ENCODE measurements around the gene RAB3B. TPM values are rescaled to one million over a fixed set of nuclear protein-coding genes. Genes with fewer than 3 reads are reported as not detected.

Gene RAB3B
- total and polyA plus RNA-seq, 9 of the 15 experiments (the other 6 are each of a cell fraction or from before 2014, with no cell fraction given): 0.07 to 0.47 (median 0.27) TPM

GRCh38 chr1:51899022-51899421, 91.5 kb downstream of the RAB3B start:
- in situ Hi-C loops (cut with MboI) (loop anchor here (5.0 kb wide), 1 partner anchor 98 kb away; no protein-coding TSS in a partner anchor), intact Hi-C loops (cut with micrococcal nuclease) (loop anchor here (5.0 to 10.0 kb wide), 4 partner anchors 228 to 788 kb away; no protein-coding TSS in a partner anchor)
- Histone ChIP-seq H3K9me3 (replicated peaks; ENCODE audit: control insufficient read depth, insufficient read depth, low read depth, low read length) (no peaks in the 10 kb centered on the region), H3K27me3 (ENCODE audit: control insufficient read depth in 2 of 2, insufficient read depth in 2 of 2, low read length in 2 of 2) (peaks cover 4 to 25% of the 10 kb centered on the region in 2 experiments; a peak in 4 of 5 replicates), H3K9me1 (ENCODE audit: control insufficient read depth, insufficient read depth, low read length) (no peaks in the 10 kb centered on the region), H2AFZ (ENCODE audit: low read depth, low read length) (no peak overlapping the region), H3K36me3 (ENCODE audit: control insufficient read depth, insufficient read depth, low read length) (no peaks in the 10 kb centered on the region), H3K79me2 (ENCODE audit: control insufficient read depth, insufficient read depth, low read length) (no peaks in the 10 kb centered on the region), H3K27ac (ENCODE audit: extremely low read depth, low read depth, low read length) (no peak overlapping the region), H3K4me1 (replicated peaks in 1 of 2; ENCODE audit: control insufficient read depth in 2 of 2, insufficient read depth in 2 of 2, low read length in 2 of 2) (no peaks in the 10 kb centered on the region), H3K9ac (ENCODE audit: insufficient read depth in 1 of 2, low read depth in 2 of 2, low read length in 2 of 2) (no peak overlapping the region), H3K4me2 (ENCODE audit: insufficient read depth, low read length) (no peak overlapping the region), H4K20me1 (replicated peaks; ENCODE audit: control insufficient read depth, insufficient read depth, low read length) (no peaks in the 10 kb centered on the region), H3K4me3 (no peak overlapping the region)
- ATAC-seq (no peak), DNase-seq (ENCODE audit: extremely low read depth in 1 of 4, low spot score in 3 of 4) (no peak), FAIRE-seq (no peak)
- BruUV-seq (replicated peaks): no TSS peak
- CTCF ChIA-PET (ENCODE audit: low intra/inter-chr PET ratio): interaction anchor here (0.8 to 1.4 kb wide), 2 partner anchors 26 to 101 kb away, joined by 3 read pairs; no protein-coding TSS in a partner anchor
- TF ChIP-seq SAFB (IDR thresholded peaks at IDR 0.05; ENCODE audit: borderline replicate concordance, low read depth, low read length): no peak
- no peak for TF ChIP-seq FOXJ2 (tag; IDR thresholded peaks at IDR 0.05)
- no peak for TF ChIP-seq ZC3H4 (CRISPR knock-in tag; IDR thresholded peaks at IDR 0.05; ENCODE audit: borderline replicate concordance)
- no peak for TF ChIP-seq SLC30A9 (CRISPR knock-in tag; IDR thresholded peaks at IDR 0.05)
- TF ChIP-seq KAT8 (IDR thresholded peaks at IDR 0.05; ENCODE audit: low read depth): no peak
- TF ChIP-seq MEIS2 (IDR thresholded peaks at IDR 0.05; ENCODE audit: partially characterized antibody): no peak
- POLR2A ChIA-PET: interaction anchor here (0.6 kb wide), 3 partner anchors 15 to 680 kb away, joined by 3 read pairs; no protein-coding TSS in a partner anchor
- WGBS (ENCODE audit: insufficient coverage, low coverage, missing lambda C conversion rate): 4% methylated on average over 10 of the region's 10 CpGs
